CD4-positive, alpha-beta memory T cell (primary cell): ENCODE measurements around the gene SP6. TPM values are rescaled to one million over a fixed set of nuclear protein-coding genes. Genes with fewer than 3 reads are reported as not detected.

Source experiments
- CTCF ChIA-PET: fragments of 350-600 bp; sonication (Branson Sonifier 250); formaldehyde crosslinking; loops from one replicate; lab custom pipeline; 2021; ENCODE audit warnings: inconsistent platforms; ENCODE audit not compliant: partially characterized antibody; lab: Charles Lee
- POLR2A ChIA-PET: fragments of 350-600 bp; sonication (Branson Sonifier 250); formaldehyde crosslinking; loops from one replicate; lab custom pipeline; 2021; ENCODE audit not compliant: partially characterized antibody; lab: Charles Lee
- DNase-seq, 5 donors: peaks; one replicate each; pipeline versions ENCODE4 v3.0.0 to v3.0.0-alpha.2; 2020 to 2022; ENCODE audit warnings: mixed read lengths in 1 of 5
- H3K27ac ChIP-seq: one replicate; pipeline ENCODE4 v1.7.0; 2013; ENCODE audit warnings: low read depth, low read length
- H3K27me3 ChIP-seq: 2 replicates; pipeline ENCODE4 v1.7.0; 2013; ENCODE audit warnings: mild to moderate bottlenecking, low read length, moderate library complexity; ENCODE audit not compliant: insufficient read depth
- H3K36me3 ChIP-seq: 2 replicates; pipeline ENCODE4 v1.7.0; 2013; ENCODE audit warnings: mild to moderate bottlenecking, low read length, moderate library complexity; ENCODE audit not compliant: insufficient read depth
- H3K4me1 ChIP-seq: 2 replicates; pipeline ENCODE4 v1.7.0; 2013; ENCODE audit warnings: mild to moderate bottlenecking, low read length, moderate library complexity; ENCODE audit not compliant: insufficient read depth
- H3K4me3 ChIP-seq, 2 donors: one replicate each; pipeline ENCODE4 v1.7.0; 2013; ENCODE audit warnings: low read length in 2 of 2, mild to moderate bottlenecking in 1 of 2
- H3K9me3 ChIP-seq, 2 donors: one replicate each; pipeline ENCODE4 v1.7.0; 2013; ENCODE audit warnings: low read length in 2 of 2, control low read depth in 1 of 2; ENCODE audit not compliant: control insufficient read depth in 1 of 2
- H3K27ac Mint-ChIP-seq, 7 donors: one replicate each; pipeline ENCODE4 v1.8.0; 2020 to 2021; ENCODE audit warnings: mixed read lengths in 7 of 7, mild to moderate bottlenecking in 6 of 7, inconsistent platforms in 3 of 7, moderate library complexity in 3 of 7
- H3K27me3 Mint-ChIP-seq, 2 donors: one replicate each; pipeline ENCODE4 v1.8.0; 2020 to 2021; ENCODE audit warnings: mixed read lengths in 2 of 2
- H3K36me3 Mint-ChIP-seq, 2 donors: one replicate each; pipeline ENCODE4 v1.8.0; 2020 to 2021; ENCODE audit warnings: mixed read lengths in 2 of 2, inconsistent platforms in 1 of 2, mild to moderate bottlenecking in 1 of 2
- H3K4me1 Mint-ChIP-seq, 4 donors: one replicate each; pipeline ENCODE4 v1.8.0; 2020 to 2021; ENCODE audit warnings: mixed read lengths in 4 of 4, mild to moderate bottlenecking in 1 of 4
- H3K4me3 Mint-ChIP-seq, 8 donors: one replicate each; pipeline ENCODE4 v1.8.0; 2020 to 2021; ENCODE audit warnings: mixed read lengths in 8 of 8, mild to moderate bottlenecking in 7 of 8, moderate library complexity in 6 of 8, inconsistent platforms in 3 of 8
- H3K9me3 Mint-ChIP-seq, 8 donors: one replicate each; pipeline ENCODE4 v1.8.0; 2020 to 2021; ENCODE audit warnings: mixed read lengths in 8 of 8, mild to moderate bottlenecking in 5 of 8, inconsistent platforms in 3 of 8, moderate library complexity in 1 of 8
- intact Hi-C: fragments of 100-400 bp; cut with micrococcal nuclease; formaldehyde crosslinking; loops from one replicate; pipeline ENCODE4 v1.15.1; 2023
- polyA plus RNA-seq, 2 donors: library from polyadenylated mRNA; unstranded; fragments of 300-500 nt; fragmentation: Illumina TruSeq; gene quantifications; one replicate each; pipeline ENCODE4 v1.2.3, GENCODE V29; 2021
- total RNA-seq, 2 experiments: library from RNA; stranded (reverse); gene quantifications; one replicate each; pipeline ENCODE4 v1.2.3, GENCODE V29; 2021

SP6 gene
- total and polyA plus RNA-seq, 4 experiments from 2014 or later: not detected

- peaks cover 42% of the 10 kb centered on the region for H3K4me1 ChIP-seq
- peak overlapping the region; percentile 92 to 96 for H3K4me3 ChIP-seq
- peaks cover 27 to 53% (median 39%) of the 10 kb centered on the region in 4 donors for H3K4me1 Mint-ChIP-seq
- no peaks in the 10 kb centered on the region for H3K27me3 Mint-ChIP-seq
- ChIA-PET CTCF (interaction anchor here (0.7 to 17.6 kb wide), 8 partner anchors 14 to 77 kb away, joined by 3 to 562 read pairs (median 3); partner anchors contain the start of genes CDK5RAP3, OSBPL7, SCRN2 and SP6), POLR2A (interaction anchor here (0.6 to 7.5 kb wide), 37 partner anchors 10 to 1012 kb away, joined by 3 to 271 read pairs (median 4); partner anchors contain the start of genes CDK5RAP3, KPNB1, LRRC46 and MRPL10)
- peak in 1 of 5 donors; percentile 43 for DNase-seq
- H3K36me3 ChIP-seq: peaks cover 8% of the 10 kb centered on the region
- H3K9me3 Mint-ChIP-seq: peaks cover 0 to 2% (median 0%) of the 10 kb centered on the region in 8 donors
- H3K27ac Mint-ChIP-seq: peak overlapping the region; percentile 96 to 100 (median 100)
- H3K36me3 Mint-ChIP-seq: peaks cover 12 to 24% of the 10 kb centered on the region in 2 donors
- H3K27me3 ChIP-seq: no peaks in the 10 kb centered on the region
- H3K27ac ChIP-seq: peak overlapping the region; percentile 97
- no peaks in the 10 kb centered on the region for H3K9me3 ChIP-seq
- intact Hi-C loops: loop anchor here (1.0 kb wide), 3 partner anchors 46 to 75 kb away; partner anchors contain the start of genes LRRC46, MRPL10 and PNPO
- H3K4me3 Mint-ChIP-seq: peak overlapping the region; percentile 94 to 100 (median 99)
These were observed 44.4 kb upstream of the SP6 start for GRCh38 chr17:47895347-47895855.

GRCh38 chr17:47894498-47895346 lies 43.8 kb upstream of the SP6 start:
- Histone ChIP-seq H3K36me3 (peaks cover 4% of the 10 kb centered on the region), H3K4me3 (peak overlapping the region; percentile 92 to 96), H3K4me1 (peaks cover 38% of the 10 kb centered on the region), H3K9me3 (no peaks in the 10 kb centered on the region), H3K27me3 (no peaks in the 10 kb centered on the region), H3K27ac (peak overlapping the region; percentile 97)
- POLR2A ChIA-PET: interaction anchor here (0.6 to 7.5 kb wide), 30 partner anchors 10 to 1793 kb away, joined by 3 to 271 read pairs (median 4); partner anchors contain the start of genes CDK5RAP3, KPNB1, LRRC46 and MRPL10
- Mint-ChIP-seq H3K9me3 (peaks cover 0 to 2% (median 0%) of the 10 kb centered on the region in 8 donors), H3K27me3 (no peaks in the 10 kb centered on the region), H3K36me3 (peaks cover 12 to 20% of the 10 kb centered on the region in 2 donors), H3K27ac (peak overlapping the region; percentile 96 to 100 (median 100)), H3K4me3 (peak overlapping the region; percentile 94 to 100 (median 99)), H3K4me1 (peaks cover 27 to 50% (median 39%) of the 10 kb centered on the region in 4 donors)
- CTCF ChIA-PET: interaction anchor here (0.7 to 17.6 kb wide), 8 partner anchors 13 to 77 kb away, joined by 3 to 562 read pairs (median 4); partner anchors contain the start of genes CDK5RAP3, SCRN2 and SP6
- DNase-seq: no peak
- intact Hi-C loops: loop anchor here (1.0 kb wide), 3 partner anchors 47 to 76 kb away; partner anchors contain the start of genes LRRC46, MRPL10 and PNPO

GRCh38 chr17:47891545-47892088 lies 40.7 kb upstream of the SP6 start:
- Histone ChIP-seq H3K9me3 (no peaks in the 10 kb centered on the region), H3K4me3 (no peak overlapping the region), H3K27ac (no peak overlapping the region), H3K4me1 (peaks cover 13% of the 10 kb centered on the region), H3K27me3 (no peaks in the 10 kb centered on the region), H3K36me3 (no peaks in the 10 kb centered on the region)
- Mint-ChIP-seq H3K9me3 (peaks cover 0 to 2% (median 0%) of the 10 kb centered on the region in 8 donors), H3K4me3 (peak overlapping the region in 1 of 8 donors; percentile 54), H3K36me3 (peaks cover 0 to 8% of the 10 kb centered on the region in 2 donors), H3K27ac (peak overlapping the region in 1 of 7 donors; percentile 28), H3K4me1 (peaks cover 9 to 27% (median 16%) of the 10 kb centered on the region in 4 donors), H3K27me3 (no peaks in the 10 kb centered on the region)
- DNase-seq: no peak
- intact Hi-C loops: no loop called here
- POLR2A ChIA-PET: interaction anchor here (1.1 to 7.5 kb wide), 2 partner anchors 49 to 60 kb away, joined by 3 to 271 read pairs; partner anchors contain the start of genes LRRC46, MRPL10, SCRN2 and SP6
- CTCF ChIA-PET: interaction anchor here (1.3 to 17.6 kb wide), 4 partner anchors 11 to 57 kb away, joined by 3 to 562 read pairs (median 20); partner anchors contain the start of genes SCRN2 and SP6

- POLR2A ChIA-PET: interaction anchor here (0.7 to 7.5 kb wide), 6 partner anchors 17 to 701 kb away, joined by 3 to 271 read pairs (median 3); partner anchors contain the start of genes CDC27, OSBPL7, SCRN2 and SP6
- H3K9me3 ChIP-seq: no peaks in the 10 kb centered on the region
- Mint-ChIP-seq H3K27me3 (no peaks in the 10 kb centered on the region), H3K9me3 (no peaks in the 10 kb centered on the region), H3K36me3 (no peaks in the 10 kb centered on the region), H3K27ac (peak overlapping the region in 3 of 7 donors; percentile 41 to 64 (median 52)), H3K4me1 (peaks cover 13 to 27% (median 20%) of the 10 kb centered on the region in 4 donors), H3K4me3 (peak overlapping the region in 1 of 8 donors; percentile 36)
- no peaks in the 10 kb centered on the region for H3K27me3 ChIP-seq
- DNase-seq: peak; percentile 84 to 88 (median 86)
- H3K36me3 ChIP-seq: no peaks in the 10 kb centered on the region
- CTCF ChIA-PET: interaction anchor here (0.8 to 17.6 kb wide), 18 partner anchors 9 to 241 kb away, joined by 3 to 562 read pairs (median 4); partner anchors contain the start of genes KPNB1, LRRC46, MRPL10 and SCRN2
- no peak overlapping the region for H3K4me3 ChIP-seq
- H3K27ac ChIP-seq: no peak overlapping the region
- peaks cover 19% of the 10 kb centered on the region for H3K4me1 ChIP-seq
- intact Hi-C loops: loop anchor here (1.0 kb wide), 2 partner anchors 49 to 114 kb away; partner anchors contain the start of gene SCRN2
These were observed 39.0 kb upstream of the SP6 start for GRCh38 chr17:47889734-47890529.

GRCh38 chr17:47888293-47888692 lies 37.3 kb upstream of the SP6 start:
- intact Hi-C loops: no loop called here
- H3K4me3 Mint-ChIP-seq: no peak overlapping the region
- no peaks in the 10 kb centered on the region for H3K9me3 Mint-ChIP-seq
- Histone ChIP-seq H3K36me3 (no peaks in the 10 kb centered on the region), H3K4me1 (peaks cover 26% of the 10 kb centered on the region), H3K27ac (no peak overlapping the region), H3K9me3 (no peaks in the 10 kb centered on the region), H3K27me3 (no peaks in the 10 kb centered on the region), H3K4me3 (no peak overlapping the region)
- H3K4me1 Mint-ChIP-seq: peaks cover 13 to 30% (median 23%) of the 10 kb centered on the region in 4 donors
- POLR2A ChIA-PET: no interaction called here
- H3K27ac Mint-ChIP-seq: no peak overlapping the region
- no peaks in the 10 kb centered on the region for H3K27me3 Mint-ChIP-seq
- CTCF ChIA-PET: interaction anchor here (1.5 to 17.6 kb wide), 4 partner anchors 17 to 57 kb away, joined by 7 to 562 read pairs (median 12); partner anchors contain the start of genes LRRC46, MRPL10, SCRN2 and SP6
- no peak for DNase-seq
- no peaks in the 10 kb centered on the region for H3K36me3 Mint-ChIP-seq
